Measurements from ENCODE around the gene SFN.

GRCh38 chr1:26911399-26912146, 48.6 kb downstream of the SFN start:
- TF ChIP-seq POLR2A (IDR thresholded peaks at IDR 0.05) = no peak
- TF ChIP-seq CTCF (IDR thresholded peaks at IDR 0.05) = no peak
